Neural cell (in vitro differentiated cells): Measurements from ENCODE around the gene IDE.

Experiments used
- EP300 ChIP-seq: fragments of 450-650 bp; conservative IDR thresholded peaks from 2 replicates; pipeline ENCODE4 v1.6.1; 2014; ENCODE audit warnings: antibody characterized with exemption, mild to moderate bottlenecking, moderate library complexity; ENCODE audit not compliant: poor library complexity, severe bottlenecking
- EZH2 ChIP-seq: fragments of 200-600, 300-800 bp; shearing (Covaris generic), sonication (generic); IDR thresholded peaks from 2 replicates; pipeline ENCODE4 v1.6.1; 2014; ENCODE audit warnings: antibody characterized with exemption, low read length, borderline replicate concordance, mild to moderate bottlenecking; ENCODE audit not compliant: insufficient read depth, poor library complexity, severe bottlenecking
- TAF1 ChIP-seq: IDR thresholded peaks from 2 replicates; pipeline ENCODE4 v1.6.1; 2012; ENCODE audit warnings: low read depth
- TF ChIP-seq, protein P1 (sequence below): fragments of 450-650 bp; IDR thresholded peaks from 2 replicates; pipeline ENCODE4 v1.5.1; 2014; ENCODE audit warnings: antibody characterized with exemption, mild to moderate bottlenecking, moderate library complexity; ENCODE audit not compliant: poor library complexity, severe bottlenecking

GRCh38 chr10:92530891-92531535 lies 42.9 kb downstream of the IDE start:
- TF ChIP-seq, protein P1, sequence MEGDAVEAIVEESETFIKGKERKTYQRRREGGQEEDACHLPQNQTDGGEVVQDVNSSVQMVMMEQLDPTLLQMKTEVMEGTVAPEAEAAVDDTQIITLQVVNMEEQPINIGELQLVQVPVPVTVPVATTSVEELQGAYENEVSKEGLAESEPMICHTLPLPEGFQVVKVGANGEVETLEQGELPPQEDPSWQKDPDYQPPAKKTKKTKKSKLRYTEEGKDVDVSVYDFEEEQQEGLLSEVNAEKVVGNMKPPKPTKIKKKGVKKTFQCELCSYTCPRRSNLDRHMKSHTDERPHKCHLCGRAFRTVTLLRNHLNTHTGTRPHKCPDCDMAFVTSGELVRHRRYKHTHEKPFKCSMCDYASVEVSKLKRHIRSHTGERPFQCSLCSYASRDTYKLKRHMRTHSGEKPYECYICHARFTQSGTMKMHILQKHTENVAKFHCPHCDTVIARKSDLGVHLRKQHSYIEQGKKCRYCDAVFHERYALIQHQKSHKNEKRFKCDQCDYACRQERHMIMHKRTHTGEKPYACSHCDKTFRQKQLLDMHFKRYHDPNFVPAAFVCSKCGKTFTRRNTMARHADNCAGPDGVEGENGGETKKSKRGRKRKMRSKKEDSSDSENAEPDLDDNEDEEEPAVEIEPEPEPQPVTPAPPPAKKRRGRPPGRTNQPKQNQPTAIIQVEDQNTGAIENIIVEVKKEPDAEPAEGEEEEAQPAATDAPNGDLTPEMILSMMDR: no peak
- TF ChIP-seq TAF1 (no peak), EZH2 (no peak), EP300 (no peak)
